ENCODE results near the gene NAA25.

DNA sequence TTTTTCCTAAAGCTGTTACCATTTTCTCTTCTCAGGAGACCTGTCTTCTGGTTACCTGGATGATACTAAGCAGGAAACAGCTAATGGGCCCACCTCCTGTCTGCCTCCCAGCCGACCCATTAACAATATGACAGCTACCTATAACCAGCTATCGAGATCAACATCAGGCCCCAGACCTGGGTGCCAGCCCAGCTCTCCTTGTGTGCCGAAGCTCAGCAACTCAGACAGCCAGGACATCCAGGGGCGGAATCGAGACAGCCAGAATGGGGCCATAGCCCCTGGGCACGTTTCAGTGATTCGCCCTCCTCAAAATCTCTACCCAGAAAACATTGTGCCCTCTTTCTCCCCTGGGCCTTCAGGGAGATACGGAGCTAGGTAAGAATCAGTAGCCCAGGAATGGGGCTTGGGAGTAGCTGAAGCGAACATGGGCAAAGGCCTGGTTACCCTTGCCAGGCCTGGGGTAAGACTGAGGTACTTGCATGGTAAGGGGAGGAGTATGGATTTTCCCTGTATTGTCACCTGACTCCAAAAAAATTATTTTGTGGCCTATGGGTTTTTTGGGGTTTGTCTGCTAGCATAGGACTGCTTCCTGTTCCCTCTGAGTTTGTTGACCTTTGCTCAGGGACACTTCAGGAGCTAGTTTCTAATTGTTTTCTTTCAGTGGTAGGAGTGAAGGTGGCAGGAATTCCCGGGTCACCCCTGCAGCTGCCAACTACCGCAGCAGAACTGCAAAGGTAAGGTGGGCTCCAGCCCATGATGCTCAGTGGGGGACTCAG lies 43.4 kb upstream of the NAA25 start:
- TF ChIP-seq, protein P1, sequence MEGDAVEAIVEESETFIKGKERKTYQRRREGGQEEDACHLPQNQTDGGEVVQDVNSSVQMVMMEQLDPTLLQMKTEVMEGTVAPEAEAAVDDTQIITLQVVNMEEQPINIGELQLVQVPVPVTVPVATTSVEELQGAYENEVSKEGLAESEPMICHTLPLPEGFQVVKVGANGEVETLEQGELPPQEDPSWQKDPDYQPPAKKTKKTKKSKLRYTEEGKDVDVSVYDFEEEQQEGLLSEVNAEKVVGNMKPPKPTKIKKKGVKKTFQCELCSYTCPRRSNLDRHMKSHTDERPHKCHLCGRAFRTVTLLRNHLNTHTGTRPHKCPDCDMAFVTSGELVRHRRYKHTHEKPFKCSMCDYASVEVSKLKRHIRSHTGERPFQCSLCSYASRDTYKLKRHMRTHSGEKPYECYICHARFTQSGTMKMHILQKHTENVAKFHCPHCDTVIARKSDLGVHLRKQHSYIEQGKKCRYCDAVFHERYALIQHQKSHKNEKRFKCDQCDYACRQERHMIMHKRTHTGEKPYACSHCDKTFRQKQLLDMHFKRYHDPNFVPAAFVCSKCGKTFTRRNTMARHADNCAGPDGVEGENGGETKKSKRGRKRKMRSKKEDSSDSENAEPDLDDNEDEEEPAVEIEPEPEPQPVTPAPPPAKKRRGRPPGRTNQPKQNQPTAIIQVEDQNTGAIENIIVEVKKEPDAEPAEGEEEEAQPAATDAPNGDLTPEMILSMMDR (IDR thresholded peaks at IDR 0.05; ENCODE audit: insufficient read depth, low read length, poor library complexity, severe bottlenecking) = no peak
- no peak for TF ChIP-seq EZH2phosphoT487 (conservative IDR thresholded peaks at IDR 0.05; ENCODE audit: low read length)
